CD4-positive, alpha-beta T cell (primary cell): ENCODE data around the gene AP1S2. TPM values are rescaled to one million over a fixed set of nuclear protein-coding genes. Genes with fewer than 3 reads are reported as not detected.
A peak's percentile ranks its signal among the peaks of the same experiment; 100 is the strongest.

Experiments used
- ATAC-seq: fragments of 200-7000 bp; cut with Tn5 transposase; one replicate; pipeline ENCODE4 v1.10.0; 2022; ENCODE audit warnings: mild to moderate bottlenecking; ENCODE audit not compliant: poor library complexity
- CTCF ChIA-PET: fragments of 350-600 bp; sonication (Branson Sonifier 250); formaldehyde crosslinking; loops from one replicate; lab custom pipeline; 2021; ENCODE audit warnings: antibody characterized with exemption, inconsistent platforms; lab: Charles Lee
- POLR2A ChIA-PET: fragments of 350-600 bp; sonication (Branson Sonifier 250); formaldehyde crosslinking; loops from one replicate; lab custom pipeline; 2021; ENCODE audit warnings: antibody characterized with exemption, inconsistent platforms; lab: Charles Lee
- DNase-seq, 14 experiments: peaks; one replicate each; pipeline ENCODE4 v3.0.0-alpha.2; 2013 to 2020; ENCODE audit warnings: mixed read lengths in 2 of 14
- H3K27ac ChIP-seq, 2 donors: one replicate each; pipeline versions ENCODE4 v1.5.1 to v1.7.0; 2013; ENCODE audit warnings: low read length in 2 of 2, low read depth in 1 of 2, mild to moderate bottlenecking in 1 of 2
- H3K27me3 ChIP-seq, 2 experiments: 1 replicate in 1 of 2; 2 replicates in 1 of 2; pipeline versions ENCODE4 v1.6.1 to v1.7.0; 2013; ENCODE audit warnings: low read length in 2 of 2, control low read depth in 1 of 2, mild to moderate bottlenecking in 1 of 2, moderate library complexity in 1 of 2; ENCODE audit not compliant: insufficient read depth in 2 of 2, control insufficient read depth in 1 of 2
- H3K36me3 ChIP-seq: one replicate; pipeline ENCODE4 v1.6.1; 2013; ENCODE audit warnings: low read length, control low read depth; ENCODE audit not compliant: insufficient read depth
- H3K4me1 ChIP-seq: one replicate; pipeline ENCODE4 v1.6.1; 2013; ENCODE audit warnings: low read length, control low read depth; ENCODE audit not compliant: insufficient read depth
- H3K4me3 ChIP-seq: one replicate; pipeline ENCODE4 v1.5.1; 2013; ENCODE audit warnings: mild to moderate bottlenecking, low read length, moderate library complexity
- H3K9me3 ChIP-seq, 2 experiments: 1 replicate in 1 of 2; 2 replicates in 1 of 2; pipeline versions ENCODE4 v1.6.1 to v1.7.0; 2013; ENCODE audit warnings: low read length in 2 of 2, mild to moderate bottlenecking in 2 of 2, control low read depth in 1 of 2, moderate library complexity in 1 of 2; ENCODE audit not compliant: control insufficient read depth in 1 of 2, insufficient read depth in 1 of 2
- H3K27ac Mint-ChIP-seq: one replicate; pipeline ENCODE4 v1.8.0; 2020; ENCODE audit warnings: mixed read lengths
- H3K27me3 Mint-ChIP-seq: one replicate; pipeline ENCODE4 v1.8.0; 2021; ENCODE audit warnings: mixed read lengths
- H3K36me3 Mint-ChIP-seq: one replicate; pipeline ENCODE4 v1.8.0; 2021; ENCODE audit warnings: low read depth, mixed read lengths
- H3K4me1 Mint-ChIP-seq: one replicate; pipeline ENCODE4 v1.8.0; 2021; ENCODE audit warnings: low read depth, mixed read lengths
- H3K4me3 Mint-ChIP-seq: one replicate; pipeline ENCODE4 v1.8.0; 2020; ENCODE audit warnings: mild to moderate bottlenecking, mixed read lengths
- H3K9me3 Mint-ChIP-seq: one replicate; pipeline ENCODE4 v1.8.0; 2020; ENCODE audit warnings: mixed read lengths
- CTCF ChIP-seq: fragments of 200-600 bp; IDR thresholded peaks from one replicate; pipeline ENCODE4 v1.8.0; 2022; ENCODE audit warnings: antibody characterized with exemption, mild to moderate bottlenecking
- intact Hi-C, 2 experiments: fragments of 100-400 bp; cut with DNase I in 1 of 2; cut with micrococcal nuclease in 1 of 2; formaldehyde crosslinking; loops; one replicate each; pipeline versions ENCODE4 v1.15.1 to v1.9.0; 2023 to 2025; cut with DNase I, micrococcal nuclease
- total RNA-seq, 174 experiments: library from RNA in 2 of 174; stranded (reverse) in 2 of 174; gene quantifications; one replicate each; pipeline ENCODE4 v1.2.3 and lab custom pipeline; 2021 to 2026

AP1S2 gene
- total RNA-seq, 2 experiments from 2014 or later: 20.0 to 20.8 TPM

- no peaks in the 10 kb centered on the region for H3K9me3 Mint-ChIP-seq
- ChIA-PET POLR2A (no interaction called here), CTCF (no interaction called here)
- H3K36me3 Mint-ChIP-seq: no peaks in the 10 kb centered on the region
- Histone ChIP-seq H3K27ac (no peak overlapping the region), H3K4me3 (no peak overlapping the region), H3K4me1 (no peaks in the 10 kb centered on the region), H3K9me3 (no peaks in the 10 kb centered on the region), H3K36me3 (no peaks in the 10 kb centered on the region), H3K27me3 (no peaks in the 10 kb centered on the region)
- DNase-seq (no peak), ATAC-seq (no peak)
- no peaks in the 10 kb centered on the region for H3K4me1 Mint-ChIP-seq
- H3K27ac Mint-ChIP-seq: no peak overlapping the region
- TF ChIP-seq CTCF: no peak
- H3K4me3 Mint-ChIP-seq: no peak overlapping the region
- no peaks in the 10 kb centered on the region for H3K27me3 Mint-ChIP-seq
- intact Hi-C loops: no loop called here
These were observed 10.0 kb upstream of the AP1S2 start for GRCh38 chrX:15864629-15865028.

GRCh38 chrX:15864023-15864422 lies 9.4 kb upstream of the AP1S2 start:
- Histone ChIP-seq H3K9me3 (no peaks in the 10 kb centered on the region), H3K4me1 (no peaks in the 10 kb centered on the region), H3K27ac (no peak overlapping the region), H3K27me3 (no peaks in the 10 kb centered on the region), H3K36me3 (no peaks in the 10 kb centered on the region), H3K4me3 (no peak overlapping the region)
- DNase-seq (no peak), ATAC-seq (no peak)
- H3K4me3 Mint-ChIP-seq: no peak overlapping the region
- no peak for TF ChIP-seq CTCF
- no peaks in the 10 kb centered on the region for H3K36me3 Mint-ChIP-seq
- no peaks in the 10 kb centered on the region for H3K4me1 Mint-ChIP-seq
- H3K27ac Mint-ChIP-seq: no peak overlapping the region
- no peaks in the 10 kb centered on the region for H3K9me3 Mint-ChIP-seq
- ChIA-PET CTCF (no interaction called here), POLR2A (no interaction called here)
- no peaks in the 10 kb centered on the region for H3K27me3 Mint-ChIP-seq
- intact Hi-C loops: no loop called here

GRCh38 chrX:15860921-15861320 lies 6.3 kb upstream of the AP1S2 start:
- Mint-ChIP-seq H3K27me3 (no peaks in the 10 kb centered on the region), H3K9me3 (no peaks in the 10 kb centered on the region), H3K4me1 (no peaks in the 10 kb centered on the region), H3K36me3 (no peaks in the 10 kb centered on the region), H3K4me3 (no peak overlapping the region), H3K27ac (no peak overlapping the region)
- Histone ChIP-seq H3K4me3 (no peak overlapping the region), H3K36me3 (no peaks in the 10 kb centered on the region), H3K27ac (no peak overlapping the region), H3K27me3 (no peaks in the 10 kb centered on the region), H3K9me3 (no peaks in the 10 kb centered on the region), H3K4me1 (no peaks in the 10 kb centered on the region)
- ChIA-PET CTCF (no interaction called here), POLR2A (no interaction called here)
- intact Hi-C loops: no loop called here
- peak in 2 of 14 experiments; percentile 7 to 13 for DNase-seq
- TF ChIP-seq CTCF: no peak
- ATAC-seq: no peak
